ENCODE results near the gene PSPH.

GRCh38 chr7:56053993-56054392 is 2.7 kb upstream of the PSPH start:
- no peak for TF ChIP-seq REST (IDR thresholded peaks at IDR 0.05; ENCODE audit: low read depth, low read length)
- no peak for TF ChIP-seq CTCF (IDR thresholded peaks at IDR 0.05 in 2 of 3, conservative IDR thresholded peaks at IDR 0.05 in 1 of 3; ENCODE audit: control insufficient read depth in 2 of 3, extremely low read depth in 1 of 3, insufficient read depth in 1 of 3, low read depth in 3 of 3, low read length in 3 of 3)
- TF ChIP-seq POLR2A (IDR thresholded peaks at IDR 0.05; ENCODE audit: low read depth, low read length), result no peak
- no peak for TF ChIP-seq CHD4 (IDR thresholded peaks at IDR 0.05)
- TF ChIP-seq EP300 (IDR thresholded peaks at IDR 0.05; ENCODE audit: borderline replicate concordance in 1 of 2, control insufficient read depth in 1 of 2, low read depth in 2 of 2, low read length in 2 of 2), result no peak
- no peak for TF ChIP-seq RAD21 (IDR thresholded peaks at IDR 0.05; ENCODE audit: insufficient read depth, low read depth, low read length)
- TF ChIP-seq E4F1 (IDR thresholded peaks at IDR 0.05; ENCODE audit: borderline replicate concordance, partially characterized antibody), result no peak

Measured in GM12878 (cell line).